ENCODE measurements around the gene ZFAND3. TPM values are rescaled to one million over a fixed set of nuclear protein-coding genes. Genes with fewer than 3 reads are reported as not detected.
A peak's percentile ranks its signal among the peaks of the same experiment; 100 is the strongest.

The ZFAND3 gene
- total RNA-seq, 1 donor from 2014 or later, result 62.2 TPM

DNA sequence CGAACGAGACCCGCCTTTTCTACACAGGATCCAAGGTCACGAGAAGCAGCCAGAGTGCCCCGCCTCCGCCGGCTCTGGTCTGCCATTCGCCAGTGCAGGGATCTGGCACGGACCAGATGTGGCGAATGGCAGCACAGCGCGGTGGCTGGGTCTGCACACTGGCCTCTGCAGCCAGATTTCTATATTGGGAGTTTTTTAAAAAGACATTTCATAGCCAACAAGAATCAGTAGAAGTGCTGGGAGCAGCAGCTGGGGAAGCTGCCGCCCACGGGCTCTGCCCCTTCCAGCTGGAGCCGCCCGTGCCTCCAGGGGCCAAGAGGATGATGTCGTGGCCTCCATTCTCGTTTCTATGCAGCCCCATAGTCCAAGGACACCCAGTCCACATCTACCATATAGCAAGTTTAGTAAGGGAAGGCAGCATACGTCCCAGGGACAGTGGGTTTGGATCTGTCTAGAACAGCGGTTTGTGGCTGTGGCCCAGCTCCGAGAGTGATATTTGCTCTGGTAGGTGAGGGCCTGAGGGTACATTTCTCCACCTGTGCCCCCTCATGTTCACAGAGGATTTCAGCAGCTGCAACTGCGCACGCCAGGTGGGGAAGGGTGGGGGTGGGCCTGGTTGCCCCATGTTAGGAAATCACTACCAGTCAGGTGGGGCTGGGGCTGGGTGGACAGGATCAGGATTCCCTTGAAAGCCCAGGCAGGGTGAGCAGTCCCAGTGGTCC is 333.7 kb downstream of the ZFAND3 start:
- no peak for DNase-seq (ENCODE audit: low read depth)

DNA sequence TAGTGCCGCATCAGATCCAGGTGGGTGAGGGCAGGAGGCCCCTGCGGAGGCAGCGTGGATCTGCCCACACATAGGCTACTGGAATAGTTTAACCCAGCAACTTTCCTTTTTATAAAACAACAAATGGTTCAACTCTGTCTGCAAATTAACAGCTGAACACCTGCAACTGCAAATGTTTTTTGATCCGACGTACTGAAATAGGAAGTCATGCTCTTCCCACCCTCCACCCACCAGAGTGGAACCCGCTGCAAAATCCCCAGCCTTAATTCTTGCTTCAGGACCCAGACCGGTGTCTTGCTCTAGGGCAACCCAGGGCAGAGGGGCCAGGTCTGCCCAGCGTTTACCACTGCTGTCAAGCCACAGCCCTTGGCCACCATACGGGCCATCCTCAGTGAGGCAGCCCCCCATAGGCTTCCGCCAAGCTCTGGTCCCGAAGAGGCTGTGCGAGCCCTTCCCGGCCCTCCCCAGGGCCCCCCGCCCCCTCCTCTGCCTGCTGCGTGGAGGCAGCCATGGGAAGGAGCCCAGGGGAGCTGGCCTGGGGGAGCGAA is 334.3 kb downstream of the ZFAND3 start:
- DNase-seq (ENCODE audit: low read depth), result no peak

DNA sequence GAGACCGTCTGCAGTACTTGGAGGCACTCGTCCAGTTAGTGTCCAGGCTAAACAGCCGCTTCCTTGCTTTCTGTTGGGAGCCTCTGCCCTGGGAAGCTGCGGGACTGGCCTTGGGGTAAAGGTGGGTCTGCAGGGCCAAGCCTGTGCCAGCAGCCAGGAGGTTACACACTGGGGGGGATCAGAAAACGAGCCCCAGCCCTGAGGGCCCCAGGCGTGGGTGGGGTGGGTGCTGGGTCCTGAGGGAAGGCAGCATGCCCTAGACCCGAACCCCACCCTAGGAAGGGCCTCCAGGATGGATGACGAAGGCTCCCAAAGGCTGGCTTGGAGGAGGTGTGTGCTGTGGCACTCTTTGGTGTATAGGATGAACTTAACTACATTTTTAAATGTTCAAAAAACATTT is 335.2 kb downstream of the ZFAND3 start:
- no peak for DNase-seq (ENCODE audit: low read depth)

DNA sequence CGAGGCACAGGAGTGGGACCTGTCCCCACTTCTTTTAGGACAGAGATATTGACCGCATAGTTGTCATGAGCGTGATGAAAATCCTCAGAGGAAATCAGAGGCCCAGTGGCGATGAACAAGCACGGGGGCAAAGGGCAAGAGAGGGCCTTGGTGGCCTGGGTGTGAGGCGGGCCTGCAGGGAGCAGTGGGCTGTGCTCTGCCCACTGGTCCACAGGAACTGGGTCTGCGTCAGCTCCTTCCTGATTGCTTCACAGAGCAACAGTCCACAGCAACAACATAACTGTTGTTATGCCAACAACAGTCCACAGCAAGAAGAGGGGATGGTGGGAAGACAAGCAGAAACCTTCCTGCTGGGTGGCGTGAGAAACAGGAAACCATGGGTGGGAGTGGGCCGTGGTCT is 335.6 kb downstream of the ZFAND3 start:
- peak; percentile 15 for DNase-seq (ENCODE audit: low read depth)

DNA sequence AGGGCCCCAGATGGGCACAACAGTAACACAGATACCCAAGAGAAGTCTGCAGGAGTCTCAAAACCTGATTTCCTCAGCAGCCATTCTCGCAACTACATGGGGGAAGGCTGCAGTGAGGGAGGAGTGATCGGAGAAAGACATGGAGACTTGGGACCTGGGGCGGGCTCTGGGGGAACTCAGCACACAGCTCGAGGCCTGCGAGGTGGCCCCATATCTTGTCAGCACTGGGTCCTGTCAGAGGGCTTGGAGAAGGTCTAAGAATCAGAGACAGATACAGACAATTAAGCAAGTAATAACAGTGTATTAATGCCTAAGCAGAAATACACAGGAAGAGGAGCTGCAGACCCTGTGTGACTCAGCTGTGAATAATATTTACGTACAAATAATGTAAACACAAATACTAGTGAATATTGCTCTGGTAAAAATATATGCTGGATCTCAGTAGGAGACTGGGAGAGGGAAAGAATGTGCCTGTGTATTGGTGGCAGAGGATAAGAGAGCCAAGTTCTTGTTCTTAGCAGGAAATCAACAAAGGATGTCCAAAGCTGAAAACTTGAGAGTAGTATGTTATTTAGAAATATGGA is 336.2 kb downstream of the ZFAND3 start:
- no peak for DNase-seq (ENCODE audit: low read depth)

DNA sequence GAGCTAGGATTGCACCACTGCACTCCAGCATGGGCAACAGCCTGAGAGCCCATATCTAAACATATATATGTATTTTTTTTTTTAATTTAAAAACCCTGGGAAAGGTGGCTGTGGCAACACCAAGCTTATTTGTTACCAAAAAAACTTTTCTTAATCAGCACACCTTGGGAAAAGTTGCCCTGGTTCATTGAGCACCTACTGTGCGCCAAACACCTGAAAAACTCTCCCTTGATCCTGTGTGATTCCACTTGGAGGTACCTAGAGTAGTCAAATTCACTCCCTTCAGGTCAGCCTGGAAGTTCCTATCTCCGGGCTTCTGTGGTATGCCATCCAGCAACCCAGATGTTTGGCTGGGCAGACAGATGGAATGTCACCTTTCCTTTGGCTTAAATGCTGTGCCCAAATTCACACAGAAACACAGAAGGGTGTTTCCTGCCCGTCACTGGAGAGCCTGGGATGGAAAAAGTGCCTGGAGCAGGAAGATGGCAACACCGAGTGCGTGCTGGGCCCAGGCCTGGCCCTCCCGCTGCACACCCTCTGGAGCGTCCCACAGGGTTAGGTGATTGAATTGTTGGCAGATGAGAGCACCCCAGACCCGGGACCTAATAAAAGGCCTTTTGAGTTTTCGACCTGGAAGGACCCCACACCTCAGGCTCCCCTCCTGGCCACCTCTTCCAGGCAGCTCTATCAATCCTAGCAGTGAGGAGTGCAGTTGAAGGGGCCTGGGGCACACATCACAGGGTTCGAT is 337.5 kb downstream of the ZFAND3 start:
- DNase-seq (ENCODE audit: low read depth), result no peak

DNA sequence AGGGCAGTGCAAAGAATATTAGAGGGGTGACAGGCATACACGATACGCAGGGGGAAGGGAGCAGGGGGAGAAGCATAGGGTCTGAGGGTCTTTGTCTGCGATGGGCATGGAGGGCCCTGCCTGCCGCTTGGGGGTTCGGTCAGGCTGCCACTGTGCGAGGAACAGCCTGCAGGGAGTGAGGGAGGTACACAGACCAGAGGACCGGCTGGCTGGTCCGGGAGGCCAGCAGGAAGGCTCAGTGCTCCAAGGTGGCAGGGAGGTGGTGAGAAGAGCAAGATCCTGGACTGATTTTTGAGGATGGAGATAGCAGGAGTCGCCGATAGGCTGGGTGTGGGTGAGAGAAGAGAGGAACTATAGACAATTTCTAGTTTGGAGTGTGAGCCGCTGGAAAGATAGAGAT is 338.4 kb downstream of the ZFAND3 start:
- no peak for DNase-seq (ENCODE audit: low read depth)

DNA sequence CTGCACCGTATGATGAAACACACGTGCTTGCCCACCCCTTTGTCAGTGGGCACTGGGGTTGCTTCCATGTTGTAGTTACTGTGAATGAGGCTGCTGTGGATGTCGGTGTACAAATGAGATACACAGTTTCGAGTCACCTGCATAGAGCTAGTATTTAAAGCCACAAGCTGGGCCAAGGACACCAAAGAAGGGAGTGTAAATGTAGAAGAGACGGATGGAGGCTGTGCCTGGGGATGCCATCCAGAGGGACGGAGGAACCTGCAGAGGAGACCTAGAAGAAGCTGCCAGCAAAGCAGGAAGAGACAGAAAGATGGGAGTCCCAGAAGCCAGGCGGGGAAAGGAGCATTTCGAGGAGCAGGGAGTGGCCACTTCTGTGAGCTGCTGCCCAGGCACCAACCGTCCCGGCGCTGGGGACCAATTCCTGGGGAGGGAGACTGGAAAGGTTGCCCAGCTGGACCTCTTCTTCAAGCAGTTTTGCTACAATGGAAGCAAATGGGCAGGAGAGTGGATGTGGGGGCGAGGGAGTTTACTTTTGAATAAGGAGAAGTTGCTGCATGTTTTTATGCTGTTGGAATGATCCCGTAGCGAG is 339.3 kb downstream of the ZFAND3 start:
- DNase-seq (ENCODE audit: low read depth), result no peak

DNA sequence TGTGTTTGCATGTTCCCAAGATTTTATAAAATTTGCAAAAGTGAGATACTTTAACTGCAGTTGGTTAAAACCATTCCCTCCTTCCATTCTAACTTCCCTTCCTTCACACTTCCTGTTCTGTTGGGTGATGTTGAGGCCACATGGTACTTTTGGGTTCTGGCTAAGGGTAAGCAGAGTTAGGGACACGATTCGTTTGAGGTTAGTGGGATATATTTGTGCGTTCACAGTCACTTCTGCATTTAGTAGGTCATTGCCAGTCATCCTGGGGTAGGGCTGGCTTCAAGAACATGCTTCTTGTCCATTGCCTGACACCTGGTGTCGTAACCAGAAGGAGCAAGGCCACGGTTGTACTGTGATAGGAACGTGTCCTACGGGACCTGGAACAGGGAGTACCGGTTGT is 340.1 kb downstream of the ZFAND3 start:
- no peak for DNase-seq (ENCODE audit: low read depth)

DNA sequence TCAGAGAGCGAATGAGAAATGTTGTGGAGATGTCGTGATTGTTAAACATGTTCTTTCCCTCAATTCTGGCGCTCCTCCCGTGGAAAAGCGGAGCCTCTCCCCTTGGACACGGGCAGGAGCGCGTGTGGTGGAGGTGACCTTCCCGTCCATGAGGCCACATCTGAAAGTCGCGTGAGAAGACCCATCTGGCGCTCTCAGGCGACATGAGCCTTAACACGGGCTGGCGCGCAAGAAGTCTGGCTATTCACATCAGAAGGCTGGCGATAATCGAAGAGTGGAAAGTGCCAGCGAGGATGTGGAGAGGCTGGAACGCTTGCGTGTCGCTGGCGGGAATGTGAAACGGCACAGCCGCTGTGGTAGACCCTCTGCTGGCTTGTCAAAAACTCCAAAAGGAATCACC is 341.3 kb downstream of the ZFAND3 start:
- DNase-seq (ENCODE audit: low read depth), result no peak

DNA sequence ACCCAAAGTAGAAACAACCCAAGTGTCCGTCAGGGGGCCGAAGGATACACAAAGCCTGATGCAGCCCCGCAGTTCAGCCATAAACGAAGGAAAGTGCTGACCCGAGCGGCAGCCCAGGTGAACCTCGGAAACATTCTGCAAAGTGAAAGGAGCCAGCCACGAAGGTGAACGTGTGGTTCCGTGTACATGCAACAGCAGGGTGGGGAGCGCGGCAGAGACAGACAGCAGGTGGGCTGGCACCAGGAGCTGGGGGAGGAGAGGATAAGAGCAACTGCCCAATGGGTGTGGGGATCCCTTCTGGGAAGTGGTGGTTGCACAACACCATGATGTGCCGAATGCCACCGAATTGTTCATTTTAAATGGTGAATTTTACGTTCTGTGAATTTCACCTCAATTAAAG is 341.8 kb downstream of the ZFAND3 start:
- no peak for DNase-seq (ENCODE audit: low read depth)

DNA sequence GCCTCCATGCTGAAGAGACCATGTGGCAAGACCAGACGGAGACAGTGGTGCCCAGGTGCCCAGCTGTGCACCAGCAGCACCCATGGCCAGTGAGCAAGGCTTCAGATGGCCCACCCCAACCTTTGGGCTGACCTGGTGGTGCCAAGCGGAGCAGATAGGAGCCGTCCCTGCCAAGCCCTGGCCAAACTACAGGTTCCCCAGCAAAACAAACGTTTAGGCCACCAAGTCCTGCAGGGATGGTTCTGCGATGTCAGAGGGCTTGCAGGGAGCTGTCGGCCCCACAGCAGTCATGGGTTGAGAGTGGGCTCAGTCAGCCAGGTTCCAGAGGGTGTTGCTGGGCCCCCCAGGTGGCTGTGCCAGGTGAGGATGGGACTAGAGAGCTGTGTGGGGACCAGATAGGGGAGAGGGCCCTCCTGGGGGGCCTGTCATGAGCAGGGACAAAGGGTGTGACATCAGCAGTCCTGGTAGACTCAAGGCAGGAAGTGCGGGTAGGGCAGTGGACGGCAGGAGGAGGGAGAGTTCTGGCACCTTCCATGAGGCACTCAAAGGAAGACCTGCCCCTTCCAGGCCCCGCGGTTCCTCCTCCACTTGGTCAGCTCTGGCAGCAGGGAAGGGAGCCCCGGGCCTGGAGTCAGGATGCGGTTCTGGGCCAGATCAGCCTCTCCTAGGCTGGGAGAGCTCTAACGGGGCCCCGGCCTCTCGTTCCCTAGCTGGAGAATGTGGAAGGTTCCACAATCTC is 342.4 kb downstream of the ZFAND3 start:
- no peak for DNase-seq (ENCODE audit: low read depth)

DNA sequence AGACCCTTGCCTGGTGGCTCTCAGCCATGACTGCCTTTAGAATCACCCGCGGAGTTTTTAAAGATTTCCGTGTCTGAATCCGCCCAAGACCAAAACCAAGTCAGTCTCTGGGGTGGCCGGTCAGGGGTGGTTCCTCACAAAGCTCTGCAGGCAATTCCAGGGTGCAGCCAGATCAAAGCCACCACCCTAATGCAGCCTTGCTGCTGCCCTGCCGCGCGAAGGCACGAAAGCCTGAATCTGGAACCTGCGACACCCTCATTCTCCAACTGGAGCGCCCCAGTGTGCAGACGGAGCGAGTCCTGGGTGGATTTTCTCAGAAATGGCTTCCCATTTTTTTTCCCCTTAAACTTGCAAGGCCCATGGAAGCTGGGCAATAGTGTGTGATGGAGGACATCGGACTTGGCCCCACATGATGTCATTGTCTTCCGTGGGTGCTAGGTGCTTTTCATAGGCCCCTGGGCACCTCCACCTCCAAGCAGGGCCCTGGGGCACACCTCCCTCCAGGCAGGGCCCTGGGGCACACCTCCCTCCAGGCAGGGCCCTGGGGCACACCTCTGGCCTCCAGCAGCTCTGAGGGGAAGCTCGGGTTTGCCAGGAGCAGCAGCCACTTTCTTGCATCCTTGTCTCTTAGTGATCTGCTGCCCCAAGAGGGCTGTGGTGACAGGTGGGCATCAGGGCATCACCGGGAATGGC is 343.1 kb downstream of the ZFAND3 start:
- no peak for DNase-seq (ENCODE audit: low read depth)

DNA sequence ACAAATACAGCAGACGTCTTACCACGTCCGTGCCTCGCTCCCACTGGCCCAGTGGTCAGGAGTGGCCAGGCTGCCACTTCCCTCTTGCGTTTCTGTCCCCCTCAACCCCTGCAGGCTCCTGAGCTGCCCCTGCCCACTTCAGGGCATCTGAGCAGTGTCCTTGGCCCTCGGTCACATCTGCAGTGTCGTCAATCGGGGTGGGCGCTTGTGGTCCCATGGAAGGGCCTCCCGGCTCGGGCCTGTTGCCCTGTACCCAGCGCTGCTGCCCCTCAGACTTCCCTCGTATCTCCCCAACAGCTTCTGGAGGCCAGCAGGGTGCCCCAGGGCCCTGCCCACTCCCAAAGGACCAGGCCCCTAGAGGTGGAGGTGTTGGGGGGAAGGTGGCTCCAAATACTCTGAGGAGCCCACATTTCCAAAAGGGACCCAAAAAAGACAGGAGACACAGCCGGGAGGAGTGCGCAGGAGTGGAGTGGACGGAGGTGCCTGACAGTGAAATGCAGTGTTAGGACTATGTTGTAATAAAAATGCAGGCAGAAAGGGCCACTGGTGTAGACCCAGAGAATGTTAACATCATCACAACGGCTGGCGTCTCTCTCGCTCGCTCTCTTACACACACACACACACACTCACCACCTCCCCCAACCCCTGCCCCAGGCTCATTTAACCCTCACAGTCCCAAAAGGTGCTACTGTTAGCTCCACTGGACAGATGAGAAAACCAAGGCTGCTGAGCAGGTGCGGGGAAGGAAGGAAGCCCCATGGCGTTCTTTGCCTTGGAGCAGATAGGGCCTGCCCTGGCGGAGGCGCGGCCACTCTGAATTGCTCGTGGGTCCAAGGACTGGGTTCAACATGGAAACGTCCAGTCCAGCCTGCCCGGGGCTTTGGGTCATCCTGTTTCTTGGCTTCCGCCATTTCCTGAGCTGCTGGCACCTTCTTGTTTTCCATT is 343.9 kb downstream of the ZFAND3 start:
- no peak for DNase-seq (ENCODE audit: low read depth)

DNA sequence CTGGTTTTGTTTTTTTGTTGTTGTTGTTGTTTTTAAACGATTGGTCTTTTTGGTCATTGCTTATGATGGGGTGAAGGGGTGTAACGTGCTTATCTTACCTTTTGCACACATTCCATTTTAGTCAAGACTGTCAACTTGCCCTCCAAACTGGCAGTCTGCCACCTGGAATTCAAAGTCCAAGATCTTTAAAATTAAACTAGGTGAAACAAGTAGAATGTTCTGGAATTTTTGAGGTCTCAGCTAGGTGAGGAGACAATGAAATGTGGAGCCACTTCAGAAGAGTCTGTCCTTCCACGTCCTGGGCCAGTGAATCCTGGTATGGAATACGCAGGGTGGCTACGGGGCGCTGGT is 344.6 kb downstream of the ZFAND3 start:
- peak; percentile 9 for DNase-seq (ENCODE audit: low read depth)

DNA sequence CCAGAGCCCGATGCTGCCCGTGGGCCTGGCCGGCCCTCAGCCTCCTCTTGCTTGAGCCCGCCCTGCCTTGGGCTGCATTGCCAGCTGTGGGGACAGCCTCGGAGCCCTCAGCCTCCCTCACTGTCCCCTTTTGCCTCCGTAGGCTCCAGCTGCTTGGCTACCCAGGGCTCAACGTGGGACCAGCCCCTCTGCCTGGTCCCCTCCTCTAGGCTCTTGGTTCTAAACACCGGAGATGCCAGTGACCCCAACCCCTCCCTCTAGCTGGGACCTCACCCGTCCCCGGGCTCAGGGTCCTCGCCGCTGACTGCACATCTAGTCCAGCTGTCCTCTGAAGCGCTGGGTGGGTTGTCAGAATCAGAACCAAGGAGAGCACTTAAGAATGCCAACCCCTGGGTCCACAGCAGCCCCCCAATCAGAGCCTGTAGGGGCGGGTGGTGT is 345.2 kb downstream of the ZFAND3 start:
- DNase-seq (ENCODE audit: low read depth), result no peak

DNA sequence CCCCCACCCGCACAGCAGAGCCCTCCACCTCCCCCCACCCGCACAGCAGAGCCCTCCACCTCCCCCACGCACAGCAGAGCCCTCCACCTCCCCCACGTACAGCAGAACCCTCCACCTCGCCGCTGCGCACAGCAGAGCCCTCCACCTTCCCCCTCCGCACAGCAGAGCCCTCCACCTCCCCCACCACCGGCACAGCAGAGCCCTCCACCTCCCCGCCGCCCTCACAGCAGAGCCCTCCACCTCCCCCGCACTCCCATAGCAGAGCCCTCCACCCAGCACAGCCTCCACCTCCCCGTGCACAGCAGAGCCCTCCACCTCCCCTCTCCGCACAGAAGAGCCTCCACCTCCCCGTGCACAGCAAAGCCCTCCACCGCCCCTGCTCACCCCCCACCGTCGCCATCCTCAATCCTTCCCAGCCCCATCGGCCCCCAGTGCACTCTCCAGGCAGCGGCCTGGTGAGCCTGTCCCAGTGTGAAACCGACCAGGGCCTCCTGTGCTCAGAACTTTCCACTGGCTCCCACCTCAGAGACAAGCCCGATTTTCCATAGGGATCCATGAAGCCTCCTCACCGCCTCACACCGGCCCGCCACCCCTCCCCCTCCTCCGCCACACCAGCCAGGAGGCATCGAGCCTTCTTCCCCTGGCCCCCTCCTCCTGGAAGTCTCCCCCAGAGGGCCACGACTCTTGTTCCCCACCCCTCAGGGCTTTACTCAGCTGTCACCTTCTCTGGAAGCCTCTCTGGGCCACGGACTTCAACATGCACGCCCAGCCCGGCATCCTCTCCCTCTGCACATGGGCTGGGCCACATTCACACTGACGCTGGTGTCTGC is 347.1 kb downstream of the ZFAND3 start:
- no peak for DNase-seq (ENCODE audit: low read depth)

DNA sequence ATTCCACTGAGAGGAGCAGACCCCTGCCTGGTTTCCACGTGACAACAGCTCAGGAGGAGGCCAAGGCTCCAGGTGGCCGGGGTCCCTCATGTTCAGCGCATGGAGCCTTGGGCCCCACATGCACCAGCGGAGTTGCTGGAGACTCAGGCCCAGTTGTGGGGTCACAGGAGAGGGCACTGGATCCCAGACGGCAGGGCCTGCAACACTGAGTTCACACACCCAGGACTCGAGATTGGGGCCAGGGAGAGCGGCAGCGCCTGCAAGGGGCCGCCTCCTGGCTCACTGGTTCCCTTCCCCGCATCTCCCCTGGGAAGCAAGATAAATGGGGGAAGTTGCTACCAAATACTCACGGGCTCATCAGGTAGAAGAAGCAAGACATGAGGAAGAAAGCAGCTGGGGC is 348.1 kb downstream of the ZFAND3 start:
- no peak for DNase-seq (ENCODE audit: low read depth)

DNA sequence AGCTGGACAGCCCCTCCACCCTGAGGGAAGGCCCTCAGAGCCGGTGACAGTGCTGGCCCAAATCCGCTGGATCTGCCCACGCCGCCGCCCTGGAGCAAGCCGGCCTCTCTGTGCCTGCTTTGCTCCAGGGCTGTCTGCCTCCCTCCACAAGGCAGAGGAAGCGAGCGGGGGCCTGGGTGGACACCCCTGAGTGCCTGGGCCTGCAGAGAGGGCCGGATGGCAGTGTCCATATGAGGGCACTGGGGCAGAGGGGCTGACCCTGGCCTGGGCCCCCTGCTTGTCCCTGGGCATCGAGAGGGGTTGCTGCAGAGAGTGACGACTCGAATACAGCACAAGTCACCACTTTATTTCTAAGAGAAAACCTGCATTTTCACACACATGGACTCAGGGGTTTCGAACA is 348.6 kb downstream of the ZFAND3 start:
- no peak for DNase-seq (ENCODE audit: low read depth)

All from renal cortical epithelial cell (primary cell).